Measurements from ENCODE around the gene NPAS2. TPM values are rescaled to one million over a fixed set of nuclear protein-coding genes. Genes with fewer than 3 reads are reported as not detected.

Gene NPAS2
- total RNA-seq, 1 experiment from 2014 or later: 20.4 TPM

- no peaks in the 10 kb centered on the region for H4K20me1 ChIP-seq (ENCODE audit: insufficient read depth)
- no peak overlapping the region for H3K4me2 ChIP-seq (ENCODE audit: low read length)
- no peak overlapping the region for H2AFZ ChIP-seq (ENCODE audit: low read depth, low read length, poor library complexity, severe bottlenecking)
- DNase-seq (ENCODE audit: low read depth, low spot score) (no peak), ATAC-seq (no peak)
- no peaks in the 10 kb centered on the region for H3K27me3 ChIP-seq (ENCODE audit: insufficient read depth, low read length)
- H3K9me2 ChIP-seq (ENCODE audit: insufficient read depth): no peaks in the 10 kb centered on the region
- H3K4me1 ChIP-seq (ENCODE audit: control insufficient read depth in 1 of 2, insufficient read depth in 2 of 2, low read length in 2 of 2): no peaks in the 10 kb centered on the region
- no peak overlapping the region for H3K9ac ChIP-seq (ENCODE audit: low read length)
- no peak overlapping the region for H3K27ac ChIP-seq (ENCODE audit: low read depth, low read length)
- H3K4me3 ChIP-seq (replicated peaks in 1 of 2; ENCODE audit: low read depth in 1 of 2, low read length in 2 of 2): no peak overlapping the region
- POLR2A ChIA-PET: no interaction called here
- RAD21 ChIA-PET (ENCODE audit: low non-redundant PET in 1 of 2, low total read pairs in 2 of 2, uncharacterized antibody in 2 of 2, unreplicated experiment in 2 of 2): no interaction called here
- no TSS peak for BruUV-seq (replicated peaks)
- no peak for TF ChIP-seq ATF3 (IDR thresholded peaks at IDR 0.05)
- H3K79me2 ChIP-seq (ENCODE audit: insufficient read depth, low read length): peaks cover 7% of the 10 kb centered on the region
- CTCF ChIA-PET: no interaction called here
- no peaks in the 10 kb centered on the region for H3K36me3 ChIP-seq (ENCODE audit: control insufficient read depth in 1 of 2, insufficient read depth in 2 of 2, low read length in 2 of 2)
- intact Hi-C loops (cut with micrococcal nuclease): no loop called here
- H3K9me3 ChIP-seq (ENCODE audit: control insufficient read depth in 1 of 2, insufficient read depth in 1 of 2, low read depth in 1 of 2, low read length in 2 of 2): no peaks in the 10 kb centered on the region
Observed at GRCh38 chr2:100845141-100845991, 25.4 kb downstream of the NPAS2 start.

GRCh38 chr2:100846716-100847115 lies 26.8 kb downstream of the NPAS2 start:
- CTCF ChIA-PET: no interaction called here
- peaks cover 8% of the 10 kb centered on the region for H3K79me2 ChIP-seq (ENCODE audit: insufficient read depth, low read length)
- RAD21 ChIA-PET (ENCODE audit: low non-redundant PET in 1 of 2, low total read pairs in 2 of 2, uncharacterized antibody in 2 of 2, unreplicated experiment in 2 of 2): no interaction called here
- no peak for DNase-seq (ENCODE audit: low read depth, low spot score)
- POLR2A ChIA-PET: no interaction called here
- H3K27me3 ChIP-seq (ENCODE audit: insufficient read depth, low read length): no peaks in the 10 kb centered on the region
- no peak overlapping the region for H3K4me2 ChIP-seq (ENCODE audit: low read length)
- ATAC-seq: no peak
- H3K36me3 ChIP-seq (ENCODE audit: control insufficient read depth in 1 of 2, insufficient read depth in 2 of 2, low read length in 2 of 2): no peaks in the 10 kb centered on the region
- no peak overlapping the region for H3K27ac ChIP-seq (ENCODE audit: low read depth, low read length)
- no peak for TF ChIP-seq CTCF (IDR thresholded peaks at IDR 0.05 in 2 of 3, conservative IDR thresholded peaks at IDR 0.05 in 1 of 3; ENCODE audit: borderline replicate concordance in 1 of 3, insufficient read depth in 1 of 3, low read depth in 2 of 3, low read length in 2 of 3)
- no peak for TF ChIP-seq ELF1 (IDR thresholded peaks at IDR 0.05; ENCODE audit: borderline replicate concordance, low read depth)
- no peak for TF ChIP-seq POLR2A (IDR thresholded peaks at IDR 0.05; ENCODE audit: borderline replicate concordance, extremely low read depth, insufficient read depth, insufficient read length)
- H3K4me3 ChIP-seq (replicated peaks in 1 of 2; ENCODE audit: low read depth in 1 of 2, low read length in 2 of 2): no peak overlapping the region
- no peak overlapping the region for H2AFZ ChIP-seq (ENCODE audit: low read depth, low read length, poor library complexity, severe bottlenecking)
- no TSS peak for BruUV-seq (replicated peaks)
- H4K20me1 ChIP-seq (ENCODE audit: insufficient read depth): no peaks in the 10 kb centered on the region
- H3K9ac ChIP-seq (ENCODE audit: low read length): no peak overlapping the region
- intact Hi-C loops (cut with micrococcal nuclease): no loop called here
- H3K9me3 ChIP-seq (ENCODE audit: control insufficient read depth in 1 of 2, insufficient read depth in 1 of 2, low read depth in 1 of 2, low read length in 2 of 2): no peaks in the 10 kb centered on the region
- no peaks in the 10 kb centered on the region for H3K4me1 ChIP-seq (ENCODE audit: control insufficient read depth in 1 of 2, insufficient read depth in 2 of 2, low read length in 2 of 2)
- no peaks in the 10 kb centered on the region for H3K9me2 ChIP-seq (ENCODE audit: insufficient read depth)

Data from HCT116 (cell line).